ACHN (cell line): ENCODE data around the gene RNF151.
"Not testable (repeated sequence)": the region's sequence is repeated elsewhere in the genome, so short reads cannot be mapped to it uniquely, and the experiment has no call there.

ENCODE experiments used
- DNase-seq: peaks from one replicate; pipeline ENCODE4 v3.0.0-alpha.2; 2015
- in situ Hi-C: cut with HindIII; loops from 2 replicates; pipeline ENCODE4 v1.10.0; 2017; ENCODE audit warnings: low sequenced_read_pairs, low pct_ligation_motif_present, low pct_unique_long_range_greater_than_20kb

RNF151 gene, protein sequence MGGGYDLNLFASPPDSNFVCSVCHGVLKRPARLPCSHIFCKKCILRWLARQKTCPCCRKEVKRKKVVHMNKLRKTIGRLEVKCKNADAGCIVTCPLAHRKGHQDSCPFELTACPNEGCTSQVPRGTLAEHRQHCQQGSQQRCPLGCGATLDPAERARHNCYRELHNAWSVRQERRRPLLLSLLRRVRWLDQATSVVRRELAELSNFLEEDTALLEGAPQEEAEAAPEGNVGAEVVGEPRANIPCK

GRCh38 chr16:1966460-1966859 lies at the start of gene RNF151:
Gene RNF151, plus strand, starts transcription at chr16:1966856. Its CDS starts 26 bp downstream, at chr16:1966882.
- DNase-seq, result no peak
- in situ Hi-C loops, result no loop called here

GRCh38 chr16:1917056-1917664 lies 49.5 kb upstream of the RNF151 start:
- in situ Hi-C loops, result no loop called here
- no peak for DNase-seq

- in situ Hi-C loops, result no loop called here
- DNase-seq, result no peak
Observed at GRCh38 chr16:1917665-1918350, 48.8 kb upstream of the RNF151 start.

GRCh38 chr16:1918351-1919326 lies 48.0 kb upstream of the RNF151 start, which contains the start of gene HS3ST6:
Gene HS3ST6, minus strand, starts transcription at chr16:1918415. Its CDS starts 92 bp downstream, at chr16:1918323.
- no peak for DNase-seq
- in situ Hi-C loops, result no loop called here

GRCh38 chr16:1919327-1919998 lies 47.2 kb upstream of the RNF151 start:
- in situ Hi-C loops, result no loop called here
- DNase-seq, result no peak

DNA sequence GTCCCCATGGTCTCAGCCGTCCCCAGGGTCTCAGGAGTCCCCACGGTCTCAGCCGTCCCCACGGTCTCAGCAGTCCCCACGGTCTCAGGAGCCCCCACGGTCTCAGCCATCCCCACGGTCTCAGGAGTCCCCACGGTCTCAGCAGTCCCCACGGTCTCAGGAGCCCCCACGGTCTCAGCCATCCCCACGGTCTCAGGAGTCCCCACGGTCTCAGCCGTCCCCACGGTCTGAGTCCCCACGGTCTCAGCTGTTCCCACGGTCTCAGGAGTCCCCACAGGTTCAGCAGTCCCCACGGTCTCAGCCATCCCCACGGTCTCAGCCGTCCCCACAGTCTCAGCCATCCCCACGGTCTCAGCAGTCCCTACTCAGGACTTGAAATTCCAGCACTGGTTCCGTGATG lies 46.5 kb upstream of the RNF151 start:
- in situ Hi-C loops, DNase-seq: not testable (repeated sequence)

DNA sequence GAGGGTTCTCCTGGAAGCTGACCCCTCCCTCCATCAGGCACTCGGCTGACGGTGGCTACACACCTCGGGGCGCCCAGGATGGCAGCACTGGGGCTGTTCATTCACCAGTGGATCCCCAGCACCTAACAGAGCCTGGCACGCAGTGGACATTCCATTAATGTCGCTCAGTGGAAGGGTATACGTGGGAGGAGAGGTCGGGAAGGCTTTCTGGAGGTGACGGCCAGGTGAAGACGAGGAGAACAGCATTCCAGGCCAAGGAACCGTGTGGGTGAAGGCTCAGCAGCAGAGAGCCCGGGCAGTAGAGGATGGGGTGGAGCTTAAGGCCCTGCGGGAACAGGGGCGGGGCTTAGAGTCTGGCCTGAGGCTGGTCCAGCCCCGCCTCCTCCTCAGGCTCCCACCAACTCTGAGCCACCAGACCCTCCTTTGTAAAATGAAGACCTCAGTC lies 45.9 kb upstream of the RNF151 start:
- in situ Hi-C loops, result no loop called here
- DNase-seq, result peak; percentile 35

GRCh38 chr16:1922357-1922756 lies 44.3 kb upstream of the RNF151 start:
- DNase-seq, result no peak
- in situ Hi-C loops, result no loop called here

- no peak for DNase-seq
- in situ Hi-C loops, result no loop called here
Observed at GRCh38 chr16:1923299-1924034, 43.2 kb upstream of the RNF151 start.

DNA sequence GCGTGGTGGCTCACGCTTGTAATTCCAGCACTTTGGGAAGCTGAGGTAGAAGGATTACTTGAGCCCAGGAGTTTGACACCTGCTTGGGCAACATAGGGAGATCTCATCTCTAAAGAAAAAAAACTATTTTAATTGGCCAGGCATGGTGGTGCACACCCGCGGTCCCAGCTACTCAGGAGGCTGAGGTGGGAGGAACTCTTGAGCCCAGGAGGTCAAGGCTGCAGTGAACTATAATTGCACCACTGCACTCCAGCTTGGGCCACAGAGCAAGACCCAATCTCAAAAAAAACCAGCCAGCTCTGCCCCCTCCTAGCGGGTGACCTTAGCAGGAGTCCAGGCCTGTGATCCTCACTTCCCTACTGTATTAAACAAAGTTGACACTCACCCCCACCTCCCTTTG lies 42.6 kb upstream of the RNF151 start:
- in situ Hi-C loops, result no loop called here
- no peak for DNase-seq

- DNase-seq, result no peak
- in situ Hi-C loops, result no loop called here
Observed at GRCh38 chr16:1926271-1926670, 40.4 kb upstream of the RNF151 start.

GRCh38 chr16:1929105-1929504 lies 37.6 kb upstream of the RNF151 start:
- DNase-seq, result peak; percentile 72
- in situ Hi-C loops, result no loop called here

GRCh38 chr16:1929578-1930337 lies 36.9 kb upstream of the RNF151 start:
- DNase-seq, result peak; percentile 89
- in situ Hi-C loops, result no loop called here

GRCh38 chr16:1930338-1930720 lies 36.3 kb upstream of the RNF151 start:
- no peak for DNase-seq
- in situ Hi-C loops, result no loop called here

DNA sequence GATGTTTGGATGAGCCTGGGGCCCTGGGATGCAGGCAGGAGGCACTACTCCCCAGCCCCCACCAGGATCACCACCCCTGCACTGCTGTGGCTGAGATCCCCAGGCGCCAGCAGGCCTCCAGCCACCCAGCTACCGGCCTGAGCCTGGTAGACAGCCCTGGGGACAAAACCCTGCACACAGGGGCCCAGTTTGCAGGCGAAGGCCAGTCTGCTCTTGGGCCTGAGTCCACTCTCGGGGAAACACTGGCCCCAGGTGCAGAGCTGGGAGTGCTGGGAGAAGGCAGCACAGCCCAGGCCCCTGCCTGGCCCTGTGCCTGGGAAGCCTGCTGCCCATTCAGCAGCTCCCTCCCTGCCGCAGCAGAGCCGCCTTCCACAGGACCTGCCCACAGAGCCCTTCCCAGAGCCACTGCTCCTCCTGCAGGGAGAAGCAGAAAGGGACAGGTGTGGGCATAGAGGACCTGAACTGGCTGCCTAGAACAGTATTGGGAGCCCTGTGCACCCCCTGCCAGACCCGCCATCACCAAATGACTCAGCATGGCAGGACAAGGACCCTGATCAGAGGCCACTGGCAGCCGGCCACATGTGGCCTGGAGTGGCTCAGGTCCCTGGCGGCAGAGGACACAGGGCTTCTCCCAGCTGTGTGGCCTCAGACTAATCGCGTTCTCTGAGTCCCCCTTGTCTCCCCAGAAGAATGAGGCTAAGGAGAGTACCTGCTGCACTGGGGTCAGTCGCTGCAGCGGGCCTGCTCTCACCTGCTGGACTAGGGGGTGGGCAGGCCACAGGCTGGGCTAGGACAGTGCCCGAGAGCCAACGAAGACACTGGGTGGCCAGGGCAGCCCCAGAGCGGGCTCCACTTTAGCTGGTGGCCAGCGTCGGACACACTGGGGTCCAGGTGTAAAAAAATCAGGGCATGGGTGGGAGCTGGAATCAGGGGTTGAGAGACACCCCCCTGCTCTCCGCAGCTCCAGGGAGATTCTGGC lies 34.3 kb upstream of the RNF151 start:
- peak; percentile 71 for DNase-seq
- in situ Hi-C loops, result no loop called here
